Esophagus squamous epithelium (tissue), 4 donors: ENCODE data around the gene ERMP1.

Source experiments
- POLR2A ChIP-seq, 4 donors: fragments of 450-650 bp; IDR thresholded peaks; one replicate each; pipeline ENCODE4 v1.6.1; 2017; ENCODE audit warnings: antibody characterized with exemption in 4 of 4, mild to moderate bottlenecking in 4 of 4, moderate library complexity in 3 of 4
- TF ChIP-seq, protein P1 (sequence below), 6 experiments: fragments of 450-650 bp in 4 of 6; fragments of 200-600 bp in 2 of 6; sonication (generic) in 2 of 6; IDR thresholded peaks; one replicate each; pipeline ENCODE4 v1.5.1; 2016 to 2019; ENCODE audit warnings: antibody characterized with exemption in 6 of 6, mild to moderate bottlenecking in 4 of 6, moderate library complexity in 4 of 6

DNA sequence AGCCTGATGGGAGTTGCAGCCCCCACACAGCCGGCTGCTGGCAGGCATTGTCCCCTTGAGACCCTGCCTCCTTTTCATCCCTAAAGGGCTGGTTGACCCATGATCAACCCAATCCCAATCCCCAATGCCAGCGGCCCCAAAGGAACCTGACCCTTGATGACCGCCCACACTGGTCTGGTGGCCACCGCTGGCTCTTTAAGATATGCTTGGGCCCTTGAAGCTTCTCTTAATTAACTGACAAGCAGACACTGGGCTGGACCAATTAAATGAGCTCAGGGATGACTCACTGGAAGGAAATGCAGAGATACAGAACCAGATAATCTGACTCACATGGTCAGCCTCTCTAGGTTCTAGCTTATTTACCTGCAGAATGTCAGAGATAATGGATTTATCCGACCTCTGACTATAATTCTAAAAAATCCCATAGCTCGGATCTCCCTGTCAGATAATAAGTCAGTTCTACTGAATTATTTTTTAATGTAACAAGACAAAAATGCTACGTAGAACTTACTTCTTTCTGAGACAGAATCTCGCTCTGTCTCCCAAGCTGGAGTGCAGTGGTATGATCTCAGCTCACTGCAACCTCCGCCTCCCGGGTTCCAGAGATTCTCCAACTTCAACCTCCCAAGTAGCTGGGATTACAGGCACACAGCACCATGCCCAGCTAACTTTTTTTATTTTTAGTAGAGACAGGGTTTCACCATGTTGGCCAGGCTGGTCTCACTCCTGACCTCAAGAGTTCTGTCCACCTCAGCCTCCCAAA lies 46.7 kb upstream of the ERMP1 start:
- TF ChIP-seq, protein P1, sequence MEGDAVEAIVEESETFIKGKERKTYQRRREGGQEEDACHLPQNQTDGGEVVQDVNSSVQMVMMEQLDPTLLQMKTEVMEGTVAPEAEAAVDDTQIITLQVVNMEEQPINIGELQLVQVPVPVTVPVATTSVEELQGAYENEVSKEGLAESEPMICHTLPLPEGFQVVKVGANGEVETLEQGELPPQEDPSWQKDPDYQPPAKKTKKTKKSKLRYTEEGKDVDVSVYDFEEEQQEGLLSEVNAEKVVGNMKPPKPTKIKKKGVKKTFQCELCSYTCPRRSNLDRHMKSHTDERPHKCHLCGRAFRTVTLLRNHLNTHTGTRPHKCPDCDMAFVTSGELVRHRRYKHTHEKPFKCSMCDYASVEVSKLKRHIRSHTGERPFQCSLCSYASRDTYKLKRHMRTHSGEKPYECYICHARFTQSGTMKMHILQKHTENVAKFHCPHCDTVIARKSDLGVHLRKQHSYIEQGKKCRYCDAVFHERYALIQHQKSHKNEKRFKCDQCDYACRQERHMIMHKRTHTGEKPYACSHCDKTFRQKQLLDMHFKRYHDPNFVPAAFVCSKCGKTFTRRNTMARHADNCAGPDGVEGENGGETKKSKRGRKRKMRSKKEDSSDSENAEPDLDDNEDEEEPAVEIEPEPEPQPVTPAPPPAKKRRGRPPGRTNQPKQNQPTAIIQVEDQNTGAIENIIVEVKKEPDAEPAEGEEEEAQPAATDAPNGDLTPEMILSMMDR (IDR thresholded peaks at IDR 0.05), result no peak
- no peak for TF ChIP-seq POLR2A (IDR thresholded peaks at IDR 0.05)
